GM18868 (cell line): ENCODE results near the gene ARL15.
A peak's percentile ranks its signal among the peaks of the same experiment; 100 is the strongest.
"Not testable (repeated sequence)": the region's sequence is repeated elsewhere in the genome, so short reads cannot be mapped to it uniquely, and the experiment has no call there.

Experiments
- ATAC-seq: cut with Tn5 transposase; IDR thresholded peaks from one replicate; pipeline ENCODE4 v1.9.1; 2021; ENCODE audit warnings: mild to moderate bottlenecking, moderate library complexity; ENCODE audit not compliant: unreplicated experiment

Gene ARL15

DNA sequence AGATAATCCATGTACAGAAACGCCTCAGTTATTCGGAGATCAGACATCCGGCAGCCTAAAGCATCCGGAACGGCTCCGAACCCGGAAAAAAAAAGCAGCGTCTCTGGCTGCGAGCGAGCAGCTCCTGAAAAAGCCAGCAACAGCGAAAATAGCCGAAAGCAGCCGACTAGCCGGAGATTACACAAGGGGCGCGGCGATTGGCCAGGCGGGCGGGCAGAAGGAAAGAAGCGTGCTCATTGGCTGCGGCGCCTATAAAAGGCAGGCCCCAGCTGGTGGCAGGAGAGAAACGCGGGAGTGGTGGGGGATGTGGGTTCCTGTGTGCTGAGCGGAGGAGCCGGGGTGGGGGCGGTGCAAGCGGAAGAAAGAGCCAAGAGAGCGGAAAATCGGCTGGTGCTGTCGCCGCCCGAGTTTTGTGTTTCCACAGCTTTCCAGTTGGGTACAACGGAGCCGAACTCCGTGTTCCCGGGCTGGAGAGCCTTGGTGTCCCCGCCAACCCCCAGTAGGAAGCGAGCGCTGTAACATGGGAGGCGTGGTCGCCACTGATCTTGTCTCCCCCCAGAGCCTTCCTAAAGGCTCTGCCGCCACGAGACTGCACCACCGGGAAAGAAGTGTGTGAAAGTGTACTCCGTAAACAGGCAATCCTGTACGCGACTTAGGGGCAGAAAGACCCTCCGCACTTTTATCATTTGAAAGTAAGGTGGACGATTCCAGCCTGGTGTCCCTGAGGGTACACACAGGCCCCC lies at the start of gene ARL15:
Gene ARL15, minus strand, starts transcription at position 141 of the 743 bp plus-strand sequence.
- peak; percentile 96 for ATAC-seq

DNA sequence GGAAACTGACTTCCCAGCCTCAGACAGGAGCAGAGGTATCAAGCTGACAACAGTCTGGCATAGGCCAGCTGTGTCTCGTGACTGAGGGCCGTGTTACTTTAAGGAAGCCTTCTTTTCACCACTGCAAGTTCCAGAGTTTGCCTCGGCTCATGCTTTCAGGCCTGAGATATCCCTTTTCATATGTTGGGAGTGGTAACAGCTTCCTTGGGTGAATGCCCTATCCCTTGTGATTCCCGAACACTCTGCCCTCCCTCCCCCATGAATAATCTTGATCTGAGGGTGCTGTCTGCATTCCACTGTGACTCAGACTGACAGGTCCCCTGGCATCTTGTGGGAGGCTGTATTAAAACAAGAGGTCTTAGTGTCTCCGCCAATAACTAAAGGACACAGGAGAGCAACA lies 49.7 kb upstream of the ARL15 start:
- no peak for ATAC-seq

DNA sequence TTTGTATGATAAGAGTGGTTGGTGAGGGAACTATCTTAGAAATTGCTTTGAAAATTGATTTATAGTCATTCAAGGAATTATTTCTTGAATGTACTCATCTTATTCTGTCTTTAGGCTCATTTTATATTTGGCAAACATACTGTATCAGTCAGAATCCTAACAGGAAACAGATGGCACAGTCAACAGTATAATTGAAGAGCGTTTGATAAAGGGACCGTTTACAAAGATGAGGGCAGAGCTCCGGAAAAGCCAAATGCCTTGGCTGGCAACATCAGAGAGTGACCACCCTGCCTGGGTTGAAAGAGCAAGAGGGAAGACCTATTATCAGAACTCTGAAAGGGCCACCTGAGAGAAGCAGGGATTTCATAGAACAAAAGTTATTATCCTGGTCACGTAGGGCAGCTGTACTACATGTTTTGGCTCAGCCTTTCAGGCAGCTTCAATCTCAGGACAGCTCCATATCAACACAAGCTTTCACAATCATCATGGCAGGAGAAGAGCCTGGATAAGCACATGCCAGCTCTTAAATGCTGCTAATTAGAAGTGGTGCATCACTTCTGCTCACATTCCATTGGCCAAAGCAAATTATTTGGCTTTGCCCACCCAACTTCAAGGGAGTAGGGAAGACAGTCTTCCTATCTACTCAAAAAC lies 47.2 kb upstream of the ARL15 start:
- ATAC-seq: no peak

DNA sequence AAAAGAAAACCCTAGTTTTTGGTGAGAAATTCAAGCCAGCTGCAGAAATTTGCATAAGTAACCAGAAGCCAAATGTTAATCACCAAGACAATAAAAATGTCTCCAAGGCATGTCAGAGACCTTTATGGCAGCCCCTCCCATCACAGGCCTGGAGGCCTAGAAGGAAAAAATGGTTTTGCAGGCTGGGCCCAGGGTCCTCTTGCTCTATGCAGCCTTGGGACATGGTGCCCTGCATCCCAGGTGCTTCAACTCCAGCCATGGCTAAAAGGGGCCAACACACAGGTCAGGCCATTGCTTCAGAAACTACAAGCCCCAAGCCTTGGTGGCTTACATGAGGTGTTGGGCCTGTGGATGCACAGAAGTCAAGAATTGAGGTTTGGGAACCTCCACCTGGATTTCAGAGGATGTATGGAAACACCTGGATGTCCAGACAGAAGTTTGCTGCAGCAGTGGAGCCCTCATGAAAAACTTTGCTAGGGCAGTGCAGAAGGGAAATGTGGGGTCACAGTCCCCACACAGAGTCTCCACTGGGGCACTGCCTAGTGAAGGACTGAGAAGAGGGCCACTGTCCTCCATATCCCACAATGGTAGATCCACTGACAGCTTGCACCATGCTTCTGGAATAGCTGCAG lies 43.7 kb upstream of the ARL15 start:
- not testable (repeated sequence) for ATAC-seq

DNA sequence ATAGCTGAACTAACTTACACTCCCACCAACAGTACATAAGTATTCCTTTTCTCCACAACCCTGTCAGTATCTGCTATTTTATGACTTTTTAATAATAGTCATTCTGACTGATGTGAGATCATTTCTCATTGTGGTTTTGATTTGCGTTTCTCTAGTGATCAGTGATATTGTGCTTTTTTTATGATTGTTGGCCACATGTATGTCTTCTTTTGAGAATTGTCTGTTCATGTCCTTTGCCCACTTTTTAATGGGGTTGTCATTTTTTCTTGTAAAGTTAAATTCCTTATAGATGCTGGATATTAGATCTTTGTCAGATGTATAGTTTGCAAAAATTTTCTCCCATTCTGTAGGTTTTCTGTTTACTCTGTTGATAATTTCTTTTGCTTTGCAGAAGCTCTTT lies 42.2 kb upstream of the ARL15 start:
- ATAC-seq: not testable (repeated sequence)

DNA sequence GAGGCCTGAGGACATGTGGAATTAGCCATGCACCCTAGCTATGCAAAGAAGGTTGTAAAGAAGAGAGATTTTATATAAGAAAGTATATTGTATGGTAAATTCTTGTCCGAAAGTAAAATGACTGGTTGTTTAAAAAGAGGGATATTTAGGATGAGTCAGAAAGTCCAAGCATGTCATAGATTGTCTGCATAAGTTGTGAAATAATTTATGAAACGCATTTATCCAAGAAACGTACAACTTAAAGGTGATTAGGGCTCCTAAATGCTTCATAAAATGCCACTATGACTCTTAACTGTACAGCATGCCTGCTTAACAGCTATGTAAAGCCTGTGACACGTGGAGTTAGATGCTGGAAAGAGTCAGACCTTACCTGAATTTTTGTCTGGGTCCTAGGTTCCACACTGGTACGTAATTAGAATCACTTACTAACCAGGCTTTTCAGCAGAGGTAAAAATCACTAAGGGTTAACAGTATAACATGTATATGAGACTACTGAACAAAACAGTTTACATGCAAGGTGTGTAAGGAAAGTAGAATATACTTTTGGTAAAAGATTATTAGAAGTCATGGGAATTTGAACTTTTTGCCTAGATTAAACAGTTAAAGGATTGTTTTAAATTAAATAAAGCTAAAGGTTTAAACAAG lies 37.0 kb upstream of the ARL15 start:
- no peak for ATAC-seq

DNA sequence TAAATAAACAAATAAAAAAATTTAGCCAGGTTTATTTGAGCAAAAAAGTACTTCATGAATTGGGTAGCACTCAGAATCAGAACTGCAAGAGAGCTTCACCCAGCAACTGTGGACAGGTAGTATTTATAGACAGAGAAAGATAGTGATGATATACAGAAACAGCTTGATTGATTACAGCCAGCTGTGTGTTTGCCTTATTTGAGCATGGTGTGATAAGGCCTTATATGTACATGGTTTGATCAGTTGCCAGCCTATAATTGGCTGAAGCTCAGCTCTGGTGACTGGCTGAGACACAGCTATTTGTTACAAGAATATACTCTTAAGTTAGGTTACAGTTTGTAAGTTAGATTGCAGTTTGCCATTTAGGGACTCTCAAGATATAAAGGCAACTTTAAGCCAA lies 34.3 kb upstream of the ARL15 start:
- no peak for ATAC-seq

DNA sequence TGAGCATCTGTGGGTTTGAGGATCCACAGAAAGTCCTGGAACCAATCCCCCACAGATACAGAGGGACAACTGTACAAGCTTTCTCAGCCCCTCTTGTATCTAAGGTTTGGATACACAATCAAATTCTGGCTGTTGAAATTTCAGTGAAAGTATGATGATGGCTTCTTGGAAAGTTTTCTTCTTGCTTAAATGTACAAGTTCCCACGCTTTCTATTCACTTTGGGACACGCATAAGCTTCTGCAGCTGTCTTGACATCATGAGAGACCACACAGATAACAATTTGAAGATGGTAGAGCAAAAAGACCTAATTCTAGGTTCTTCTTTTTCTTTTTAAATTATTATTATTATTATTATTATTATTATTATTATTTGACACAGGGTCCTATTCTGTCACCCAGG lies 31.6 kb upstream of the ARL15 start:
- ATAC-seq: no peak

DNA sequence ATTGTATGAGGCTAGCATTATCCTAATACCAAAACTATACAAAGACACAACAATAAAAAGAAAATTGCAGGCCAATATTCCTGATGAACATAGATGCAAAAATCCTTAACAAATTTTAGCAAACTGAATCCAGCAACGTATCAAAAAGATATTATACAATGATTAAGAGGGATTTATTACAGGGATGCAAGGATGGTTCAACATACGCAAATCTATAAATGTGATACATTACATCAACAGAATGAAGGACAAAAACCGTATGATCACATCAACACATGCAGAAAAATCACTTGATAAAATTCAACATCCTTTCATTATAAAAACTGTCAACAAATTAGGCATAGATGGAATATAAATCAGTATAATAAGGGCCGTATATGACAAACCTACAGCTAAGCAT lies 27.1 kb upstream of the ARL15 start:
- ATAC-seq: no peak

DNA sequence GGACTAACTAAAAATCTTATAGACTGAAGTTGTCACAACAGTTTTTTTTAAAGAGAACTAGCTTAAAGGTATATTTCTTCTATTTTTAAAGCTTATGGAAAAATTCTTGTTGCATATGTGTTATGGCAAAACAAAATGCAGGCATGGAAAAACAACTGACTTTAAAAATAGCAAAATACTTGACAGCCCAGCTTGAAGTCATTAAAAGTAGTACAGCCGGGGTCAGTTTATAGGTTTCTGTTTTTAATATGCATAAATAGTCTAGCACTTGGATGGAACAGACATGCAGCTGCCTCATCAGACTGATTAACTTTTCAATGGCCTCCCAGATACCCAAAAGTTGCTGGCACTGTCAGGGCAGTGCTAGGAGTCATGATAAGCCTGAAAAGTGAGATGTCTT lies 22.3 kb upstream of the ARL15 start:
- ATAC-seq: no peak

DNA sequence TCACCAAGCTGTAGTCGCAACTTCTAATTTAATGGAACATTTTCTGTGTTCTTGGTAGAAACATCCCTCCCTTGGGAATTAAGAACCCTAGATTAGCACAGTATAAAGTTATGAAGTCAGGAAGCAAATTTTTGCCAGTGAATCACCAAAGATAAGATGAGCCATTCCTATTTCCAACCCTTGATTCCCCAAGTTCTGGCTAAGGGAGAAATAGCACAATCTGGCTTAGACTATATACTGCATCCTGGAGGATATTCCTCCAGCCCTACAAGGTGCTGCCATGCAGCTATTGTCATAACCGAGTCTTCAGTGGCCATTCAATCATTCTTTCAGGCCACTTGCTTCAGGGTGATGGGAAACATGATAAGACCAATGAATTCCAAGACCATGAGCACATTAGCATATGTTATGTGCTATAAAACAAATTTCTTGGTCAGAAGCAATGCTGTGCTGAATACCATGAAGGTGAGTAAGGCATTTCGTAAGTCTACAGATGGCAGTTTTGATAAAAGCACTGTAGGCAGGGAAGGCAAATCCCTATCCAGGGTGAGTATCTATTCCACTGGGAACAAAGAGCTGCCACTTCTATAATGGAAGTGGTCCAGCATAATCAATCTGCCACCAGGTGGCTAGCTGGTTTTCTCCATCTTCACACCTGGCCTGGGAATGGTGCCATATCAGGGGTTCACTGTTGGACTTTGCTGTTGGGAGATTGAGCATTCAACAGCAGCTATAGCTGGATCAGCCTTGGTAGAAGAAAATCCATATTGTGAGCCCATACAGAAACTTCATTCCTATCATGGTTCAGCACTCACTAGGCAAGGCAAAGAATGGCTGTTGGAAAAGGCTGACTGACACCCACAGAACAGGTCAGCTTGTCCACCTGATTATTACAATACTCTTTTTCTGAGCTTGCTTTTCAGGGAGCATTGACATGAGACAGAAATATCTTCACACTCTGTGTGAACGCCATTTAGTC lies 19.6 kb upstream of the ARL15 start:
- no peak for ATAC-seq

DNA sequence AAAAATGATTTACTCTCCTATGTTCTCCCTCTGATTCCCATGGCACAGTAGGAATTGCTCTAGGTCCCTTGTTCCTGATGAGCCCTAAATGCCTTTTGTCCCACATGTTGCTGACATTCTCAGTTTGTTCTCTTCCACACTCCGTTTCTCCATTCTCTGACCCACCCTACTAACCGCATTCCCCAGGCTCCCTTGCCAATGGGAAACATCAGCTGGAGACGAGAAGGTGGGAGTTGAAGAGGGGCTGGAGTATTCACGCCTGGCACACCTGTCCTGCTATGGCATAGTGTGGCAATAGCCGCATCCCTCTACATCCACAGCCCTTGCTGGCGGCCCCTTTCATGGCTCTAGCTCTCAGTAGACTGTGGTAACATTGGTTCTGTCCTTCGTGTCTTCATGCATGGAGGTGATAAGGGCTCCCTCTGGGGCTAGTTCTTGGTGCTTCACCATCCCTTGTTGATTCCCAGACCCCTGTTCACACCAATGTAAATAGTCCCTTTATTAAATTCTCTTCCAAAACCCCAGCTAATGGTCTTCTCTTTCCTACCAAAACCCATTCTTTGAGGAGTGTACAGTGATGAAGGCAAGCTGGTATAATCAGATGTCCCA lies 16.4 kb upstream of the ARL15 start:
- no peak for ATAC-seq

DNA sequence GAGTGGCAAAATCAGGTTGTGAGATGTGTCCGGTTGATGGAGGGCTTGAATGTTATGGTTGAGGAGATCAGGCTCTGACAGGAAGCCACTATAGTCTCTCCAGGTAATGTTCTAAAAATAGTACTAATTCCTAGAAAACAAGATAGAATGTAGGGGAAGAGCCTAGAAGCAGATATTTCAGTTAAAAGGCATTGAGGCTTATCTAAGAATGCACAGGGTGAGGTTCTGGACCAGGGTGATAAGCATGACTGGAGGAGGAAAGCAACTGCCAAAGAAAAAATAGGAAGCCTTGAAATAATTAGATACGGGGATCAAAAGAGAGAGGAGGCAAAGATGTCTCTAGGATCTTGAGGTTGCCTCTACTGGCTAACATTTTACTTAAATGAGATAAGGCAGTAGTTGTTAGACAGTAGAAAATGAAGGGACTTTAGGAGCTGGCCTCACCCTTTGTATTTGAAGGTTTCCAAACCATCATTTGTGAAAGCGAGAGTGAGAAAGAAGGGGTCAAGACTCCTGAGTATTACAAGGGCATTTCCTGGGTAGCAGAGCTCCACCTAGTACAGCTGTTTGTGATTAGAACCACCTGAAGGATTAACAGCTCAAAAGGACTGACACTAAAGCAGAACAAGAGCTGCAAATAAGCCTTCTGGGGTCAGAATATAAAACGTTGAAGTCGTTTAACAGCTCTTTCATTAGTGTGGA lies 15.4 kb upstream of the ARL15 start:
- ATAC-seq: peak; percentile 72

DNA sequence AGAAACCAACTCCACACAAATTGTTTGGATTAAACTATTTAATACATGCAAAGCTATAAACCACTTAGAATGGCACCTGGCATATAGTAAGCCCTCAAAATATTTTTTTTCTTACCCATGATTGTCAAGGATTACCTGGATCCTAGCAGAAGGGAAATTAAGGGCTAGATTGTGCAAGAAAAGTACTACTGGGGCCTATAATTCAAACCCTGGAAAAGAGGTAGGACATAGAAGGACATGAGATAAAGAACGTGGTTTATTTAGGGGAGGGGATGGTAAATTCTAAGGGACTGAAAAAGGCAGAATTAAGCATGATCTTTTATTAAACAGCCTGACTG lies 14.9 kb upstream of the ARL15 start:
- no peak for ATAC-seq

DNA sequence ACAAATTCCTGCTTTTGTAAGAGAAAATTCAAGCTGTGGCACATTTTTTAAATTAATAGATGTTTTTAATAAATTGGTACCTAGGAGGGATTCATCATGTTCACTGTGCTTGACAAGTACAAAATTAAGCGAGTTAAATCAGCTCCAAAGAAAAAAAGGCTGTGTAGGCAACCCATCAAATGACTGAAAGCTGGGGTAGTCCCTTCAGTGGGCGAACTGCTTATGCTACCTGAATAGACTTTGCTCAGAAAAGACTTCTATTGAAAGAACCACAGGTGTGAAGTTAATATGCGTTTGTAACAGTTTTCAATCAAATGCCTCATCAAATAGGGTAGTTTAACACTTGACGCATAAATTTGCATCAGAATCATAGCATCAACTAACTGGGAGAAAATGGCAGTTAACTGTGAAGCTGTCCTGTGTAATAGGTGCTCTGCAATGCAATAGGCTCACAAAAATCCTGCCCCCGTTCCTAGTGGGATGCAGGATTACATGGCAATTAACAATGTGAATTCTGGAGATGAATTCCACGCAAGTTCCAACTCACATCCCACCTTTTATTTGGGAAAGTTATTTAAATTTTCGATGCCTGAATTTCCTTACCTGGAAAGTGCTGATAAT lies 14.4 kb upstream of the ARL15 start:
- ATAC-seq: no peak

DNA sequence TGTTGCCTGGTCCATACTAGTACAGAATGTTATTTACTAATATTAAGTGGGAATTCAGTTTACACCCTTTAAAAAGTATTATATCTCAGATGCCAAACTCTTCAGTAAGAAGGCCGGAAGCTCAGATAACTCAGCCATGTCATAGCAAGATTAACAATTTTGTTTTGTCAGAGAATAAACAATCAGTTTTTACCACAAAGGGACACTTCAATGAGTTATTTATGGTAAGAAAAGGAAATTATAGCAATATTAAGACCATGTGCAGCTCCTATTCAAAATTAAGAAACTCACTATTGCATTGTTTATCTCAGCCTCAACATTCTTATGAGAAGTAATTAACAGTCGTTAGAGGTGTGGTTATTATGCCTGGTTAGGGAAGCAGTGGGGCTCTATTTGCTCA lies 13.1 kb upstream of the ARL15 start:
- no peak for ATAC-seq

DNA sequence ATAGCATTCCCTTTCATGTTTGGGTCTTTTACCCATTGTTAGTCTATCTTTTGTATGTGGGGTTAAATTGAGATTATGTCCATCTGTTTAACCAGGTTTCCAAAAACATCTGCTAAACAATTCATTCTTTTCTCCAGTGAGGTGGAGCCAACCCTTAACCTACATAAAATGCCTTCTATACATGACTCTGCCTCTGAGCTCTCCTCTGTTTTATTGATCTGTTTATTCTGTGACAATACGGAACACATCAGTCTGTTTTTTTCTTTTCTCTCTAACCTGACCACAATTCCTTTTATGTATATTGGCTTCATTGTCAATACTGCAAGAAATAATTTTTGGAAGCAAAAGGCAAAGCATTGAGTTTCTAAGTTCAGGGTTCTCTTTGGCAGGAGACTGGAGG lies 9.9 kb upstream of the ARL15 start:
- no peak for ATAC-seq

DNA sequence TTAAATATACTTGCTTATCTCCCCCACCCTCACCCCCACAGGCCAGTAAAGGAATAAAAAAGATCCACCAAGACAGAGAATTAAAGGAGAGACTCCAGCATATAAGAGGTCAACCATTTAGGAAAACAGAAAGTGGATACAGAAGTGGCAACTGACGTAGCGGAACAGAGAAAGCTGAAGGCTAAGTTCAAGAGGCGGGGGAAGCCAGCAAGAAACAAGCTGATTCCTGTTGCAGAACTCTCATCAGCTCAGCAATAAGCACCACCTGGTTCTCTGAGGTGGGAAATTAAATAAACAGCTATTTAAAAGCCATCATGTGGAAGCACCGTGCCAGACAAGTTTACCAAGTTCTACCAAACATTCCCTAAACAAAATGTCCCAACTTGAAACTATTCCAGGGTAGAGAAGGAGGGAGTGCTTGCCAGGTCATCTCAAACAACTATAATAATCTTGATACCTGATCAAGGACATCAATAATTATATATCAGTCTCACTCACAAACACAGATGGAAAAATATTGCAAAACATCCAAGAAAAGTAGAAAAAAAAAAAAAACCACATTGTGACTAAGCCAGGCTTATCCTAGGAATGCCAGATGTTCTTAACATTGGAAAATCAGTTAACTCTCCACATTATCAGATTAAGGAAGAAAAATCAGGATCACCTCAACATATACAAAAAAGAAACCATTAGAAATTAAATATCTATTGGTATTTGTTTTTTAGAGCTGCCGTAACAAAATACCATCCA lies 7.3 kb upstream of the ARL15 start:
- no peak for ATAC-seq
